Mucosa of descending colon (tissue), 3 donors: ENCODE data around the gene PRSS56. TPM values are rescaled to one million over a fixed set of nuclear protein-coding genes. Genes with fewer than 3 reads are reported as not detected.
"Not testable (repeated sequence)": the region's sequence is repeated elsewhere in the genome, so short reads cannot be mapped to it uniquely, and the experiment has no call there.

ENCODE experiments used
- ATAC-seq: fragments of 200-7000 bp; cut with Tn5 transposase; one replicate; pipeline ENCODE4 v1.9.1; 2020; ENCODE audit warnings: mild to moderate bottlenecking, moderate library complexity
- DNase-seq, 3 donors: peaks; one replicate each; pipeline ENCODE4 v3.0.0-alpha.2; 2020
- H3K36me3 ChIP-seq: fragments of 200-600 bp; one replicate; pipeline ENCODE4 v1.8.0; 2021; ENCODE audit warnings: low read depth, mild to moderate bottlenecking
- H3K4me1 ChIP-seq: fragments of 200-600 bp; one replicate; pipeline ENCODE4 v1.8.0; 2021; ENCODE audit warnings: low read depth, mild to moderate bottlenecking
- H3K4me3 ChIP-seq: fragments of 200-600 bp; one replicate; pipeline ENCODE4 v1.8.0; 2021; ENCODE audit warnings: mild to moderate bottlenecking
- H3K9me3 ChIP-seq: fragments of 200-600 bp; one replicate; pipeline ENCODE4 v1.8.0; 2021; ENCODE audit warnings: mild to moderate bottlenecking
- CTCF ChIP-seq: fragments of 200-600 bp; IDR thresholded peaks from one replicate; pipeline ENCODE4 v1.8.0; 2022; ENCODE audit warnings: antibody characterized with exemption, mild to moderate bottlenecking
- intact Hi-C, 2 donors: fragments of 100-400 bp; cut with DNase I in 1 of 2; cut with micrococcal nuclease in 1 of 2; formaldehyde crosslinking; loops; one replicate each; pipeline versions ENCODE4 v1.11.0 to v1.11.1; 2022; cut with DNase I, micrococcal nuclease
- total RNA-seq, 3 donors: library from RNA; stranded (reverse); fragmentation: NEBNext Ultra II Directional in 2 of 3; extraction: Animal tissue kit (Norgen Biotek cat#: 25700) in 2 of 3; gene quantifications; one replicate each; pipeline versions ENCODE4 v1.2.1 to v1.2.4, GENCODE V29; 2021 to 2023
- donor health status: DM: no; HTN: no; CAD: no; lungs with moderate emphysema.
- donor health status: DM: no; HTN: no; CAD: no.
- donor health status: DM: no; HTN: yes; CAD: no.

The PRSS56 gene
- total RNA-seq, 3 donors from 2014 or later: not detected

DNA sequence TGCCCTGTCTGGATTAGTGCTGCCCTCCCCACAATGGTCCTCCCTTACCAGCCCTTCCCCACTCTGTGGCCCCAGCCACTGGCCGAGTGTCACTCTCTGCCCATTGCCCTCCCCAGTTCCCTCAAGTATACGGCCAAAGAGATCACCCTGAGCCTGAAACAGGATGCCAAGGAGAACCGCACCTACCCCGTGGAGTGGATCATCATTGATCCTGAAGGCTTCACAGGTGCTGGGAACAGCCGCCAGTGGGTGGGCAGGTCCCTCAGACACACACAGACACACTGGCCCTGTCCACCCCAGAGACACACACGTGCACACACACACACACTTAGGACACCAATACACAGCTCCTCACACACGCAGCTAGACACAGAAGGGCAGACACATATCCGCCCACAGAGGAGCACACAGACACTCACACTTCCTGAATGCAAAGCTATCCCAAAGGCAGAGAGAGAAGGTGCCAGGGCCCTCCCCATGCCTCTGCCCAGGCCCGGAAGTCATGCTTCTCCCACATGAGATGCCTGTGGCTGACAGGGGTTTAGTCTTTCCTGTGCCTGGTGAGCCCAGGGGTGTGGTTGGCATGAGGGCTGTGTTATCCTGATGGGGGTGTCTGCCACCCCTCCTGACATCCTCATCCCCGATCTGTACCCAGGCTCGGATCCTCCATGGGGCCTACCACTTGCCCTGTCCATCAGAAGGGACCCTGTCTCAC is 8.7 kb downstream of the PRSS56 start:
- Histone ChIP-seq H3K4me3 (no peak overlapping the region), H3K36me3 (no peaks in the 10 kb centered on the region), H3K4me1 (peaks cover 5% of the 10 kb centered on the region), H3K9me3 (no peaks in the 10 kb centered on the region)
- intact Hi-C loops: no loop called here
- no peak for ATAC-seq
- no peak for TF ChIP-seq CTCF
- DNase-seq: peak in 2 of 3 donors; percentile 5 to 18

DNA sequence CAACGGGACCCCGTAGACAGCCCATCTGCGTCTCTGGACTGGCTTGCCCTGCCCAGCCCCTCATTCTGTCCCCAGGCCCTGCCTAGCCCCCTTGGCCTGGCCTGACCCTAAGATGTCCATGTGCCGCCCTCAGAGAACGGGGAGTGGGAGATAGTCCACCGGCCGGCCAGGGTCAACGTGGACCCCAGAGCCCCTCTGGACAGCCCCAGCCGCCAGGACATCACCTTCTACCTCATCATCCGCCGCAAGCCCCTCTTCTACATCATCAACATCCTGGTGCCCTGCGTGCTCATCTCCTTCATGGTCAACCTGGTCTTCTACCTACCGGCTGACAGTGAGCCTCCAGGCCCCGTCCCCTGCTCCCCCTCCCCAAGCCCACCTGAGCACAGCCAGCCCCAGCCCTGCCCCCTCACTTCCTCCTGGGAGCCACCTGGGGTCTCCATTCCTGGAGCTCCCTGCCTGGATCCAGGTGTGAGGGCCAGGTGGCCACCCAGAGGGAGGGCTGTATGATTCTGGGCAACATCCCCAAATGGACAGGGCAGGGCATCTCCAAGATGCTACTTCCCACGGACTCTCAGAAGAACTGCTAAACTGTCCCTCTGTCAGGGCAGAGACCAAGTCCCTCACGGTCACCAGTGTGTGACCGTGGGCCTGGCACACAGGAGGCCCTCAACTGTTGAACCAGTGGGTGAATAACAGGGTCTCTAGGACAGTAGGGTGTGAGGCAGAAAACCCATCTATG is 9.8 kb downstream of the PRSS56 start:
- ATAC-seq (no peak), DNase-seq (peak in 2 of 3 donors; percentile 10 to 37)
- Histone ChIP-seq H3K4me1 (no peaks in the 10 kb centered on the region), H3K4me3 (no peak overlapping the region), H3K9me3 (no peaks in the 10 kb centered on the region), H3K36me3 (no peaks in the 10 kb centered on the region)
- intact Hi-C loops: no loop called here
- no peak for TF ChIP-seq CTCF

DNA sequence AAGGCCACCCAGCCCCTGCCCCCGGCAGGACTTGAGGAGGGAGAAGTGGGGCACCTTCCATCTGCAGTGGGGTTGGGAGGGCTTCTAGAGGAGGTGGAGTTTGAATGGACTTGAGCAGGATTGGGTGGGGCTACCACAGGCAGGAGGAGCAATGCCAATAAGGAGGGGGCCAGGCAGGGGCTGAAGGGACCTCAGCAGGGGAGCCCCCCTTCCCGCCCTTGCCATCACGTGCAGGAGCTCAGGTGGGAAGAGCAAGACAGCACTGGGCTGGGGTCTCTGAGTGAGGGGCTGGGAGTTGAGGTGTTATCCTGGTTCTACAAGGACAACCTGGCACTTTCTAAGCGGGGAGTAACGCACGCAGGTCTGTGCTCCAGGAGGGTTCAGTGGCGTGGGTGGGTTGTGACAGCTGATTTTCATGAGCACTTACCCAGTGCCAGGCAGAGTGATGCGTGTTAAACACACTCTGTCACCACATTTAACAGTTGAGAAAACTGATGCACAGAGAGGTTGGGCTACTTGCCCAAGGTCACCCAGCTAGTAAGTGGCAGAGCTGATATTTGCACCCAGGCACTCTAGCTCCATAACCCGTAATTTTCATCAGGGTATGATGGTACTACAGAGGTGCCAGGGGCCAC is 10.6 kb downstream of the PRSS56 start:
- Histone ChIP-seq H3K4me3 (no peak overlapping the region), H3K4me1 (no peaks in the 10 kb centered on the region), H3K9me3 (no peaks in the 10 kb centered on the region), H3K36me3 (no peaks in the 10 kb centered on the region)
- DNase-seq (peak in 2 of 3 donors; percentile 11 to 21), ATAC-seq (no peak)
- TF ChIP-seq CTCF: no peak
- intact Hi-C loops: no loop called here

- H3K36me3 ChIP-seq: no peaks in the 10 kb centered on the region
- no peak for ATAC-seq
- H3K4me3 ChIP-seq: no peak overlapping the region
- H3K4me1 ChIP-seq: no peaks in the 10 kb centered on the region
- intact Hi-C loops: no loop called here
- H3K9me3 ChIP-seq: no peaks in the 10 kb centered on the region
- TF ChIP-seq CTCF: no peak
- DNase-seq: peak in 1 of 3 donors; percentile 11
Observed at GRCh38 chr2:232532419-232532818, 12.2 kb downstream of the PRSS56 start.

DNA sequence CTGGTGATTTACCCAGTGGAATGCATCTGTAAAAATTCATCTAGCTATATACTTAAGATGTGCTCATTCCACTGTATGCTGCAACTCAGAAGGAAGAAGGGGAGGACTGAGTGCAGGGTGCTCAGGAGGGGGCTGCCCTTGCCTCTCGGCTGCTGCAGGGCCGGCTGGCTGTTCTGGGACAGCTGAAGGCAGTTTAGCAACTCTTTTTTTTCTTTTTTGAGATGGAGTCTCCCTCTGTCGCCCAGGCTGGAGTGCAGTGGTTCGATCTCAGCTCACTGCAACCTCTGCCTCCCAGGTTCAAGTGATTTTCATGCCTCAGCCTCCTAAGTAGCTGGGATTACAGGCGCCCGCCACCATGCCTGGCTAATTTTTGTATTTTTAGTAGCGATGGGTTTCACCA is 12.6 kb downstream of the PRSS56 start:
- ATAC-seq, H3K9me3 ChIP-seq, H3K4me1 ChIP-seq, H3K4me3 ChIP-seq, DNase-seq, H3K36me3 ChIP-seq, intact Hi-C loops: not testable (repeated sequence)
